GM12864 (cell line): ENCODE measurements around the gene PLEKHS1.

Source experiments
- DNase-seq: peaks from one replicate; pipeline ENCODE4 v3.0.0-alpha.2; 2011; ENCODE audit warnings: low read depth
- H3K4me3 ChIP-seq: 2 replicates; pipeline ENCODE4 v1.5.1; 2011; ENCODE audit warnings: mild to moderate bottlenecking, low read depth, low read length, control low read depth
- TF ChIP-seq, protein P1 (sequence below): IDR thresholded peaks from 2 replicates; pipeline ENCODE4 v1.5.1; 2011; ENCODE audit warnings: low read depth, mild to moderate bottlenecking, moderate library complexity, low read length, control low read depth, inconsistent platforms; ENCODE audit errors: missing control alignments

PLEKHS1 gene

GRCh38 chr10:113740850-113741249, 10.6 kb upstream of the PLEKHS1 start:
- no peak overlapping the region for H3K4me3 ChIP-seq

GRCh38 chr10:113742466-113742865, 9.0 kb upstream of the PLEKHS1 start:
- DNase-seq: no peak
- no peak overlapping the region for H3K4me3 ChIP-seq
- TF ChIP-seq, protein P1, sequence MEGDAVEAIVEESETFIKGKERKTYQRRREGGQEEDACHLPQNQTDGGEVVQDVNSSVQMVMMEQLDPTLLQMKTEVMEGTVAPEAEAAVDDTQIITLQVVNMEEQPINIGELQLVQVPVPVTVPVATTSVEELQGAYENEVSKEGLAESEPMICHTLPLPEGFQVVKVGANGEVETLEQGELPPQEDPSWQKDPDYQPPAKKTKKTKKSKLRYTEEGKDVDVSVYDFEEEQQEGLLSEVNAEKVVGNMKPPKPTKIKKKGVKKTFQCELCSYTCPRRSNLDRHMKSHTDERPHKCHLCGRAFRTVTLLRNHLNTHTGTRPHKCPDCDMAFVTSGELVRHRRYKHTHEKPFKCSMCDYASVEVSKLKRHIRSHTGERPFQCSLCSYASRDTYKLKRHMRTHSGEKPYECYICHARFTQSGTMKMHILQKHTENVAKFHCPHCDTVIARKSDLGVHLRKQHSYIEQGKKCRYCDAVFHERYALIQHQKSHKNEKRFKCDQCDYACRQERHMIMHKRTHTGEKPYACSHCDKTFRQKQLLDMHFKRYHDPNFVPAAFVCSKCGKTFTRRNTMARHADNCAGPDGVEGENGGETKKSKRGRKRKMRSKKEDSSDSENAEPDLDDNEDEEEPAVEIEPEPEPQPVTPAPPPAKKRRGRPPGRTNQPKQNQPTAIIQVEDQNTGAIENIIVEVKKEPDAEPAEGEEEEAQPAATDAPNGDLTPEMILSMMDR: no peak

More at GRCh38 chr10:113740850-113741249, 10.6 kb upstream of the PLEKHS1 start:
- TF ChIP-seq, protein P1: no peak
- DNase-seq: no peak

GRCh38 chr10:113743594-113743993, 7.9 kb upstream of the PLEKHS1 start:
- no peak overlapping the region for H3K4me3 ChIP-seq
- DNase-seq: no peak
- TF ChIP-seq, protein P1: no peak

GRCh38 chr10:113745374-113745773, 6.1 kb upstream of the PLEKHS1 start:
- DNase-seq: no peak
- H3K4me3 ChIP-seq: no peak overlapping the region
- TF ChIP-seq, protein P1: no peak

- no peak for DNase-seq
- no peak overlapping the region for H3K4me3 ChIP-seq
- TF ChIP-seq, protein P1: no peak
These were observed 5.1 kb upstream of the PLEKHS1 start for GRCh38 chr10:113746217-113746957.

GRCh38 chr10:113752553-113752952, 1.1 kb downstream of the PLEKHS1 start:
- TF ChIP-seq, protein P1: no peak
- no peak overlapping the region for H3K4me3 ChIP-seq
- DNase-seq: no peak
